NT2/D1 (cell line): ENCODE results near the gene PTPN12.

Experiments used
- YY1 ChIP-seq: IDR thresholded peaks from 2 replicates; pipeline ENCODE4 v1.6.1; 2011; ENCODE audit not compliant: insufficient read length, insufficient read depth
- ZNF274 ChIP-seq: IDR thresholded peaks from 2 replicates; pipeline ENCODE4 v1.6.1; 2011; ENCODE audit warnings: mild to moderate bottlenecking, low read depth, low read length

DNA sequence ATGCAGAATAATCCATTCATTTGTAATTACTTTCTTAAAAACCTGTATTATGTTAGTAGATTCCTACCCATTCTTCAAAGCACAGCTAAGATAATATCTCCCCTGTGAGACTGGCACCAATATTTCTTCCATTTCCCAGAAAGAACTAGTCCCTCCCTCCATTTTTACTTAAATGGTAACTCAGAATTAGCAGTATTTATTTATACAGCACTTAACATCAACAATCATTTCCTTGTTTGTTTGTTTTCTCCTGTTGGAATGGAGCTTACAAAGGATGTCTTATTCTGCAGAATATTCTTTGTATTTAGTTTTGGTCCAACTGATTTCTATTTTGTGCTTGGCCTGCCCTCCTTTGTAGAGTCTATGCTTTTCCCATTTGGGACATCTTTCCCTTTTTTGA lies 32.1 kb upstream of the PTPN12 start:
- TF ChIP-seq YY1, result no peak
- no peak for TF ChIP-seq ZNF274
